ENCODE data around the gene CADM2.
"Not testable (repeated sequence)": the region's sequence is repeated elsewhere in the genome, so short reads cannot be mapped to it uniquely, and the experiment has no call there.

CADM2 gene

GRCh38 chr3:85481411-85482212 is 522.8 kb downstream of the CADM2 start:
- no peak for DNase-seq (ENCODE audit: low read depth)

GRCh38 chr3:85482213-85482490 is 523.4 kb downstream of the CADM2 start:
- DNase-seq (ENCODE audit: low read depth) = no peak

GRCh38 chr3:85483986-85484385 is 525.2 kb downstream of the CADM2 start:
- no peak for DNase-seq (ENCODE audit: low read depth)

- no peak for DNase-seq (ENCODE audit: low read depth)
These were observed 528.6 kb downstream of the CADM2 start for GRCh38 chr3:85487375-85487774.

- no peak for DNase-seq (ENCODE audit: low read depth)
These were observed 536.8 kb downstream of the CADM2 start for GRCh38 chr3:85495602-85496001.

GRCh38 chr3:85498177-85498576 is 539.4 kb downstream of the CADM2 start:
- no peak for DNase-seq (ENCODE audit: low read depth)

- no peak for DNase-seq (ENCODE audit: low read depth)
These were observed 543.5 kb downstream of the CADM2 start for GRCh38 chr3:85502148-85502875.

- DNase-seq (ENCODE audit: low read depth) = not testable (repeated sequence)
These were observed 545.5 kb downstream of the CADM2 start for GRCh38 chr3:85504129-85504784.

- DNase-seq (ENCODE audit: low read depth) = not testable (repeated sequence)
These were observed 546.2 kb downstream of the CADM2 start for GRCh38 chr3:85504785-85505511.

- DNase-seq (ENCODE audit: low read depth) = not testable (repeated sequence)
These were observed 548.3 kb downstream of the CADM2 start for GRCh38 chr3:85507052-85507451.

- no peak for DNase-seq (ENCODE audit: low read depth)
These were observed 549.9 kb downstream of the CADM2 start for GRCh38 chr3:85508659-85509058.

- no peak for DNase-seq (ENCODE audit: low read depth)
These were observed 557.4 kb downstream of the CADM2 start for GRCh38 chr3:85516146-85516545.

GRCh38 chr3:85524104-85524503 is 565.3 kb downstream of the CADM2 start:
- DNase-seq (ENCODE audit: low read depth) = no peak

- DNase-seq (ENCODE audit: low read depth) = no peak
These were observed 566.5 kb downstream of the CADM2 start for GRCh38 chr3:85525264-85525663.

- no peak for DNase-seq (ENCODE audit: low read depth)
These were observed 574.8 kb downstream of the CADM2 start for GRCh38 chr3:85533586-85533985.

- no peak for DNase-seq (ENCODE audit: low read depth)
These were observed 576.7 kb downstream of the CADM2 start for GRCh38 chr3:85535517-85535916.

- DNase-seq (ENCODE audit: low read depth) = no peak
These were observed 580.4 kb downstream of the CADM2 start for GRCh38 chr3:85539232-85539631.

GRCh38 chr3:85554153-85554552 is 595.4 kb downstream of the CADM2 start:
- no peak for DNase-seq (ENCODE audit: low read depth)

GRCh38 chr3:85560088-85560785 is 601.4 kb downstream of the CADM2 start:
- DNase-seq (ENCODE audit: low read depth) = no peak

- DNase-seq (ENCODE audit: low read depth) = no peak
These were observed 608.4 kb downstream of the CADM2 start for GRCh38 chr3:85567071-85567676.

GRCh38 chr3:85570819-85571218 is 612.0 kb downstream of the CADM2 start:
- DNase-seq (ENCODE audit: low read depth) = no peak
